SU-DHL-6 (cell line): ENCODE data around the gene RAVER2.

Experiments used
- H2AFZ ChIP-seq: fragments of 200-600 bp; sonication (generic); 2 replicates; pipeline ENCODE4 v1.6.1; 2014; ENCODE audit warnings: low read depth, mild to moderate bottlenecking, moderate library complexity, mixed read lengths, antibody characterized with exemption, low read length; ENCODE audit not compliant: severe bottlenecking
- H3F3A ChIP-seq: fragments of 200-600 bp; shearing (Covaris generic); 2 replicates; pipeline ENCODE4 v1.6.0; 2016; ENCODE audit warnings: antibody characterized with exemption, mild to moderate bottlenecking; ENCODE audit not compliant: insufficient read depth
- H3K27ac ChIP-seq: fragments of 200-600 bp; sonication (generic); 2 replicates; pipeline ENCODE4 v1.5.1; 2016; ENCODE audit warnings: low read depth, mild to moderate bottlenecking, low read length, moderate library complexity, mixed read lengths
- H3K27me3 ChIP-seq: fragments of 200-600 bp; sonication (generic), shearing (Covaris generic); 2 replicates; pipeline ENCODE4 v1.6.0; 2014; ENCODE audit warnings: mild to moderate bottlenecking, low read length
- H3K36me3 ChIP-seq: fragments of 200-600 bp; sonication (generic); 2 replicates; pipeline ENCODE4 v1.6.1; 2014; ENCODE audit warnings: mild to moderate bottlenecking, low read length, mixed read lengths
- H3K4me2 ChIP-seq: fragments of 300-600, 200-600 bp; shearing (Covaris generic), sonication (generic); 2 replicates; pipeline ENCODE4 v1.6.0; 2014; ENCODE audit warnings: low read length, low read depth, mild to moderate bottlenecking; ENCODE audit not compliant: poor library complexity, severe bottlenecking
- H3K4me3 ChIP-seq: fragments of 200-600 bp; sonication (generic); 2 replicates; pipeline ENCODE4 v1.5.1; 2014; ENCODE audit warnings: antibody characterized with exemption, low read length, mild to moderate bottlenecking, mixed read lengths; ENCODE audit not compliant: insufficient read depth, poor library complexity, severe bottlenecking
- H3K79me2 ChIP-seq: fragments of 200-600 bp; sonication (generic); 2 replicates; pipeline ENCODE4 v1.6.1; 2014; ENCODE audit warnings: mild to moderate bottlenecking, low read length, moderate library complexity; ENCODE audit not compliant: insufficient read depth
- H3K9ac ChIP-seq: fragments of 200-600 bp; sonication (generic); 2 replicates; pipeline ENCODE4 v1.7.0; 2014; ENCODE audit warnings: mild to moderate bottlenecking, low read length
- H3K9me2 ChIP-seq: fragments of 200-600 bp; sonication (generic); replicated peaks from 2 replicates; pipeline ENCODE4 v1.6.1; 2014; ENCODE audit warnings: low read length; ENCODE audit not compliant: insufficient read depth
- H3K9me3 ChIP-seq: fragments of 200-600 bp; sonication (generic); 2 replicates; pipeline ENCODE4 v1.6.1; 2014; ENCODE audit warnings: low read length, mixed read lengths; ENCODE audit not compliant: insufficient read depth
- H4K20me1 ChIP-seq: fragments of 200-600 bp; sonication (generic); 2 replicates; pipeline ENCODE4 v1.6.1; 2014; ENCODE audit warnings: low read depth, mild to moderate bottlenecking, antibody characterized with exemption, low read length, moderate library complexity, mixed read lengths
- CTCF ChIP-seq: fragments of 200-600 bp; sonication (generic); IDR thresholded peaks from one replicate; pipeline ENCODE4 v1.5.1; 2017; ENCODE audit warnings: antibody characterized with exemption, mild to moderate bottlenecking, low read length, moderate library complexity; ENCODE audit not compliant: insufficient read depth, poor library complexity, severe bottlenecking
- EZH2phosphoT487 ChIP-seq: fragments of 200-600 bp; sonication (generic), shearing (Covaris generic); conservative IDR thresholded peaks from 2 replicates; pipeline ENCODE4 v1.6.1; 2018; ENCODE audit warnings: mild to moderate bottlenecking, antibody characterized with exemption, low read length, moderate library complexity, mixed read lengths

The RAVER2 gene

GRCh38 chr1:64744492-64745180 lies at the start of gene RAVER2:
RAVER2 (plus strand) TSS chr1:64745075; CDS start chr1:64745173, 98 bp downstream.
- Histone ChIP-seq H3K4me3 (peak within 1 kb of the TSS; percentile 23), H2AFZ (peak within 1 kb of the TSS; percentile 48), H3K27ac (no peak within 1 kb of the TSS)

GRCh38 chr1:64696879-64697278 lies 48.0 kb upstream of the RAVER2 start:
- Histone ChIP-seq H3K4me3 (no peak overlapping the region), H3K9me3 (no peaks in the 10 kb centered on the region), H3F3A (no peaks in the 10 kb centered on the region), H3K4me2 (no peak overlapping the region), H3K27ac (no peak overlapping the region), H3K36me3 (no peaks in the 10 kb centered on the region), H3K9ac (no peak overlapping the region), H3K27me3 (no peaks in the 10 kb centered on the region), H3K79me2 (no peaks in the 10 kb centered on the region), H4K20me1 (no peaks in the 10 kb centered on the region), H3K9me2 (no peaks in the 10 kb centered on the region), H2AFZ (no peak overlapping the region)
- no peak for TF ChIP-seq CTCF

More at GRCh38 chr1:64744492-64745180, at the start of gene RAVER2:
- H3K9ac ChIP-seq: peak within 1 kb of the TSS; percentile 44; the same call in 1 of the 2 replicates
- H3K9me2 ChIP-seq: no peaks in the 10 kb centered on the region
- TF ChIP-seq EZH2phosphoT487 (no peak), CTCF (peak; percentile 40)
- no peaks in the 10 kb centered on the region for H3K9me3 ChIP-seq
- H3K79me2 ChIP-seq: no peaks in the 10 kb centered on the region
- H3K4me2 ChIP-seq: peak within 1 kb of the TSS; percentile 56
- H3K27me3 ChIP-seq: no peaks in the 10 kb centered on the region
- H3F3A ChIP-seq: no peaks in the 10 kb centered on the region
- H3K36me3 ChIP-seq: no peaks in the 10 kb centered on the region
- no peaks in the 10 kb centered on the region for H4K20me1 ChIP-seq

- H3K4me2 ChIP-seq: no peak overlapping the region
- TF ChIP-seq EZH2phosphoT487 (no peak), CTCF (no peak)
- no peaks in the 10 kb centered on the region for H3K9me3 ChIP-seq
- no peaks in the 10 kb centered on the region for H3K27me3 ChIP-seq
- H3F3A ChIP-seq: no peaks in the 10 kb centered on the region
- no peak overlapping the region for H2AFZ ChIP-seq
- no peak overlapping the region for H3K4me3 ChIP-seq
- no peak overlapping the region for H3K27ac ChIP-seq
- H4K20me1 ChIP-seq: no peaks in the 10 kb centered on the region
- no peak overlapping the region for H3K9ac ChIP-seq
- H3K36me3 ChIP-seq: no peaks in the 10 kb centered on the region
- H3K79me2 ChIP-seq: no peaks in the 10 kb centered on the region
- no peaks in the 10 kb centered on the region for H3K9me2 ChIP-seq
Measured at GRCh38 chr1:64699327-64699726, 45.5 kb upstream of the RAVER2 start.
